B cell (primary cell): ENCODE results near the gene CALY. TPM values are rescaled to one million over a fixed set of nuclear protein-coding genes. Genes with fewer than 3 reads are reported as not detected.

Experiments
- ATAC-seq: fragments of 200-7000 bp; cut with Tn5 transposase; one replicate; pipeline ENCODE4 v1.10.0; 2021; ENCODE audit warnings: low read depth, mild to moderate bottlenecking, moderate number of reproducible peaks, moderate library complexity
- CTCF ChIA-PET: fragments of 350-600 bp; sonication (Branson Sonifier 250); formaldehyde crosslinking; loops from one replicate; lab custom pipeline; 2021; ENCODE audit warnings: antibody characterized with exemption, inconsistent platforms; lab: Charles Lee
- POLR2A ChIA-PET: fragments of 350-600 bp; sonication (Branson Sonifier 250); formaldehyde crosslinking; loops from one replicate; lab custom pipeline; 2021; ENCODE audit warnings: antibody characterized with exemption; lab: Charles Lee
- DNase-seq: peaks from one replicate; pipeline ENCODE4 v3.0.0; 2013
- H2AFZ ChIP-seq: 2 replicates; pipeline ENCODE4 v1.6.1; 2012; ENCODE audit warnings: mild to moderate bottlenecking, low read depth, low read length; ENCODE audit not compliant: insufficient read depth, poor library complexity, severe bottlenecking
- H3K27ac ChIP-seq, 2 donors: 1 replicate in 1 of 2; 2 replicates in 1 of 2; pipeline ENCODE4 v1.5.1; 2012 to 2013; ENCODE audit warnings: low read length in 2 of 2, mild to moderate bottlenecking in 2 of 2, moderate library complexity in 1 of 2
- H3K27me3 ChIP-seq, 4 experiments: fragments of 200-600 bp in 1 of 4; sonication (generic) in 1 of 4; replicated peaks in 1 of 4; 1 replicate in 2 of 4; 2 replicates in 2 of 4; pipeline versions ENCODE4 v1.6.1 to v1.7.0; 2013 to 2016; ENCODE audit warnings: low read length in 3 of 4, mild to moderate bottlenecking in 2 of 4, mixed read lengths in 1 of 4, moderate library complexity in 1 of 4; ENCODE audit not compliant: insufficient read depth in 4 of 4, control insufficient read depth in 3 of 4; ENCODE audit errors: control extremely low read depth in 1 of 4
- H3K36me3 ChIP-seq, 2 experiments: replicated peaks in 1 of 2; 1 replicate in 1 of 2; 2 replicates in 1 of 2; pipeline versions ENCODE4 v1.6.1 to v1.7.1; 2013; ENCODE audit warnings: low read length in 1 of 2; ENCODE audit not compliant: insufficient read depth in 2 of 2, control insufficient read depth in 1 of 2; ENCODE audit errors: control extremely low read depth in 1 of 2, extremely low read depth in 1 of 2
- H3K4me1 ChIP-seq, 2 donors: fragments of 200-600 bp in 1 of 2; sonication (generic) in 1 of 2; 1 replicate in 1 of 2; 2 replicates in 1 of 2; pipeline versions ENCODE4 v1.5.1 to v1.6.1; 2013 to 2017; ENCODE audit warnings: low read length in 2 of 2; ENCODE audit not compliant: control insufficient read depth in 2 of 2, insufficient read depth in 2 of 2
- H3K4me2 ChIP-seq: replicated peaks from 2 replicates; pipeline ENCODE3; 2012; ENCODE audit warnings: mild to moderate bottlenecking, low read depth, low read length; ENCODE audit not compliant: poor library complexity, severe bottlenecking
- H3K4me3 ChIP-seq, 5 experiments: fragments of 200-600 bp in 1 of 5; sonication (generic) in 1 of 5; 1 replicate in 3 of 5; 2 replicates in 2 of 5; pipeline versions ENCODE4 v1.5.1 to v1.7.0; 2011 to 2016; ENCODE audit warnings: low read length in 4 of 5, mild to moderate bottlenecking in 4 of 5, low read depth in 2 of 5, control low read depth in 1 of 5, moderate library complexity in 1 of 5; ENCODE audit not compliant: insufficient read depth in 1 of 5; ENCODE audit errors: control extremely low read depth in 1 of 5, extremely low read depth in 1 of 5
- H3K79me2 ChIP-seq: fragments of 200-600 bp; sonication (generic); one replicate; pipeline ENCODE4 v1.6.0; 2016; ENCODE audit warnings: low read length; ENCODE audit not compliant: control insufficient read depth, insufficient read depth
- H3K9ac ChIP-seq: fragments of 200-600 bp; sonication (generic); 2 replicates; pipeline ENCODE4 v1.6.1; 2017; ENCODE audit warnings: mild to moderate bottlenecking, low read length, moderate library complexity
- H3K9me3 ChIP-seq, 3 donors: one replicate each; pipeline versions ENCODE4 v1.6.1 to v1.7.1; 2013; ENCODE audit warnings: low read length in 2 of 3; ENCODE audit not compliant: control insufficient read depth in 2 of 3, insufficient read depth in 1 of 3; ENCODE audit errors: control extremely low read depth in 1 of 3
- H4K20me1 ChIP-seq: 2 replicates; pipeline ENCODE4 v1.6.0; 2012; ENCODE audit warnings: mild to moderate bottlenecking, low read length; ENCODE audit not compliant: insufficient read depth, control insufficient read depth, poor library complexity, severe bottlenecking
- H3K27ac Mint-ChIP-seq: one replicate; pipeline ENCODE4 v1.8.0; 2021; ENCODE audit warnings: mixed read lengths
- H3K27me3 Mint-ChIP-seq: one replicate; pipeline ENCODE4 v1.8.0; 2021; ENCODE audit warnings: mixed read lengths
- H3K4me1 Mint-ChIP-seq: one replicate; pipeline ENCODE4 v1.8.0; 2021; ENCODE audit warnings: mixed read lengths
- H3K4me3 Mint-ChIP-seq: one replicate; pipeline ENCODE4 v1.8.0; 2021; ENCODE audit warnings: mixed read lengths
- H3K9me3 Mint-ChIP-seq: one replicate; pipeline ENCODE4 v1.8.0; 2022; ENCODE audit warnings: mixed read lengths; ENCODE audit not compliant: insufficient read depth
- CTCF ChIP-seq: fragments of 200-600 bp; IDR thresholded peaks from one replicate; pipeline ENCODE4 v1.8.0; 2022; ENCODE audit warnings: antibody characterized with exemption, mild to moderate bottlenecking
- EZH2 ChIP-seq: IDR thresholded peaks from 2 replicates; pipeline ENCODE4 v1.6.1; 2012; ENCODE audit warnings: borderline replicate concordance, low read depth, mild to moderate bottlenecking, moderate library complexity, low read length; ENCODE audit not compliant: insufficient read depth, poor library complexity, severe bottlenecking
- WGBS: methylation state at CpG from one replicate; pipeline ENCODE4 v1.1.5; 2013; ENCODE audit warnings: missing lambda C conversion rate; ENCODE audit not compliant: insufficient coverage; 5-methylcytosine and 5-hydroxymethylcytosine counted together
- intact Hi-C: fragments of 100-400 bp; cut with micrococcal nuclease; formaldehyde crosslinking; loops from one replicate; pipeline ENCODE4 v1.10.0; 2022
- polyA plus RNA-seq: library from polyadenylated mRNA; depleted of rRNA; stranded (reverse); fragments of >200 nt; gene quantifications from 2 replicates; pipeline ENCODE4 v1.2.3, GENCODE V29; 2012
- total RNA-seq, 2 donors: library from RNA; stranded (reverse); fragments of 120-200 nt in 1 of 2; gene quantifications; 1 replicate in 1 of 2; 2 replicates in 1 of 2; pipeline versions ENCODE4 v1.2.3 to v1.2.4, GENCODE V29; 2013 to 2022

The CALY gene
- total and polyA plus RNA-seq, 2 donors (not counting 1 experiment from before 2014, with no cell fraction given) = 0.21 TPM; not detected in 1

DNA sequence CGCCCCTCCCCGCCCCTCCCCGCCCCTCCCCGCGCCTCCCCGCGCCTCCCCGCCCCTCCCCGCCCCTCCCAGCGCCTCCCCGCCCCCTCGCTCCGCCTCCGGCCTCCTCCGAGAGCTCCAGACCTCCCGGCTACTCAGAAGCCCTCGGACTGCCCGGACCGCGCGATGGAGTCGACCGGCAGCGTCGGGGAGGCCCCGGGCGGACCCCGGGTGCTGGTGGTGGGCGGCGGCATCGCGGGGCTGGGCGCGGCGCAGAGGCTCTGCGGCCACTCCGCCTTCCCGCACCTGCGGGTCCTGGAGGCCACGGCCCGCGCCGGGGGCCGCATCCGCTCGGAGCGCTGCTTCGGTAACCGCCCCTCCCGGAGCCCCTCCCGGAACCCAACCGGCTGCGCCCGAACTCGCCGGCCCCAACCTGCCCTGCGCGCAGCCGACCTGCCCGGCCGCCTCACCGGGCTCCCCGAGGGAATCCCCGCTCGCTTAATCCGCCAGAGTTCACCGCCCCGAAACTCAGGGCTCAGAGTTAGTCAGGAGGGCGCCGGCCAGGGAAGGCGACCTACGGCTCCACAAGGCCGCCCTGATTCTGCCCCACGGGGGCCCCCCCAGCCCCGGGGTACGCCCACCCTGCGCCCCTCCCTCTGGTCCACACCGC lies 42.6 kb upstream of the CALY start, which contains the start of gene PAOX:
Gene PAOX (plus strand): TSS at position 111 of the 649 bp plus-strand sequence. CDS start 55 bp downstream, at position 166.
- H3K4me1 ChIP-seq = peaks cover 30 to 38% of the 10 kb centered on the region in 2 donors
- ATAC-seq (peak; percentile 57), DNase-seq (peak; percentile 87)
- peak within 1 kb of the TSS; percentile 91 for H3K27ac Mint-ChIP-seq
- intact Hi-C loops = loop anchor here (1.0 kb wide), 2 partner anchors 10 to 15 kb away; partner anchors contain the start of gene MTG1
- ChIA-PET CTCF (interaction anchor here (1.3 kb wide), 1 partner anchor 23 kb away, joined by 4 read pairs; no protein-coding TSS in a partner anchor), POLR2A (interaction anchor here (0.8 kb wide), 1 partner anchor 10 kb away, joined by 4 read pairs; no protein-coding TSS in a partner anchor)
- peak within 1 kb of the TSS; percentile 95 for H3K4me2 ChIP-seq
- H3K27me3 ChIP-seq = no peaks in the 10 kb centered on the region
- peaks cover 40% of the 10 kb centered on the region for H3K4me1 Mint-ChIP-seq
- H3K27me3 Mint-ChIP-seq = no peaks in the 10 kb centered on the region
- H3K9me3 Mint-ChIP-seq = no peaks in the 10 kb centered on the region
- H3K9me3 ChIP-seq = peaks cover 0 to 3% (median 0%) of the 10 kb centered on the region in 3 donors
- H3K27ac ChIP-seq = peak within 1 kb of the TSS in 1 of 2 donors; percentile 71
- no peak for TF ChIP-seq EZH2
- TF ChIP-seq CTCF = no peak
- WGBS = 2% methylated on average over 67 of the region's 78 CpGs
- H3K36me3 ChIP-seq = peaks cover 0 to 25% of the 10 kb centered on the region in 2 experiments
- peak within 1 kb of the TSS; percentile 93 for H2AFZ ChIP-seq
- H3K9ac ChIP-seq = peak within 1 kb of the TSS; percentile 82
- peaks cover 41% of the 10 kb centered on the region for H3K79me2 ChIP-seq
- H4K20me1 ChIP-seq = peaks cover 29% of the 10 kb centered on the region
- peak within 1 kb of the TSS; percentile 91 for H3K4me3 Mint-ChIP-seq
- H3K4me3 ChIP-seq = peak within 1 kb of the TSS; percentile 63 to 88 (median 78)
